Skin of body (tissue), 2 donors: ENCODE results near the gene TSHZ3. TPM values are rescaled to one million over a fixed set of nuclear protein-coding genes. Genes with fewer than 3 reads are reported as not detected.

Experiments
- DNase-seq: peaks from one replicate; lab custom pipeline; 2025; lab: John Stamatoyannopoulos, UW
- total RNA-seq: library from RNA; depleted of rRNA; stranded (reverse); fragments of >200 nt; gene quantifications from one replicate; pipeline ENCODE4 v1.2.3, GENCODE V29; 2014

Gene TSHZ3, protein sequence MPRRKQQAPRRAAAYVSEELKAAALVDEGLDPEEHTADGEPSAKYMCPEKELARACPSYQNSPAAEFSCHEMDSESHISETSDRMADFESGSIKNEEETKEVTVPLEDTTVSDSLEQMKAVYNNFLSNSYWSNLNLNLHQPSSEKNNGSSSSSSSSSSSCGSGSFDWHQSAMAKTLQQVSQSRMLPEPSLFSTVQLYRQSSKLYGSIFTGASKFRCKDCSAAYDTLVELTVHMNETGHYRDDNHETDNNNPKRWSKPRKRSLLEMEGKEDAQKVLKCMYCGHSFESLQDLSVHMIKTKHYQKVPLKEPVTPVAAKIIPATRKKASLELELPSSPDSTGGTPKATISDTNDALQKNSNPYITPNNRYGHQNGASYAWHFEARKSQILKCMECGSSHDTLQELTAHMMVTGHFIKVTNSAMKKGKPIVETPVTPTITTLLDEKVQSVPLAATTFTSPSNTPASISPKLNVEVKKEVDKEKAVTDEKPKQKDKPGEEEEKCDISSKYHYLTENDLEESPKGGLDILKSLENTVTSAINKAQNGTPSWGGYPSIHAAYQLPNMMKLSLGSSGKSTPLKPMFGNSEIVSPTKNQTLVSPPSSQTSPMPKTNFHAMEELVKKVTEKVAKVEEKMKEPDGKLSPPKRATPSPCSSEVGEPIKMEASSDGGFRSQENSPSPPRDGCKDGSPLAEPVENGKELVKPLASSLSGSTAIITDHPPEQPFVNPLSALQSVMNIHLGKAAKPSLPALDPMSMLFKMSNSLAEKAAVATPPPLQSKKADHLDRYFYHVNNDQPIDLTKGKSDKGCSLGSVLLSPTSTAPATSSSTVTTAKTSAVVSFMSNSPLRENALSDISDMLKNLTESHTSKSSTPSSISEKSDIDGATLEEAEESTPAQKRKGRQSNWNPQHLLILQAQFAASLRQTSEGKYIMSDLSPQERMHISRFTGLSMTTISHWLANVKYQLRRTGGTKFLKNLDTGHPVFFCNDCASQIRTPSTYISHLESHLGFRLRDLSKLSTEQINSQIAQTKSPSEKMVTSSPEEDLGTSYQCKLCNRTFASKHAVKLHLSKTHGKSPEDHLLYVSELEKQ
- 4.8 TPM for total RNA-seq

DNA sequence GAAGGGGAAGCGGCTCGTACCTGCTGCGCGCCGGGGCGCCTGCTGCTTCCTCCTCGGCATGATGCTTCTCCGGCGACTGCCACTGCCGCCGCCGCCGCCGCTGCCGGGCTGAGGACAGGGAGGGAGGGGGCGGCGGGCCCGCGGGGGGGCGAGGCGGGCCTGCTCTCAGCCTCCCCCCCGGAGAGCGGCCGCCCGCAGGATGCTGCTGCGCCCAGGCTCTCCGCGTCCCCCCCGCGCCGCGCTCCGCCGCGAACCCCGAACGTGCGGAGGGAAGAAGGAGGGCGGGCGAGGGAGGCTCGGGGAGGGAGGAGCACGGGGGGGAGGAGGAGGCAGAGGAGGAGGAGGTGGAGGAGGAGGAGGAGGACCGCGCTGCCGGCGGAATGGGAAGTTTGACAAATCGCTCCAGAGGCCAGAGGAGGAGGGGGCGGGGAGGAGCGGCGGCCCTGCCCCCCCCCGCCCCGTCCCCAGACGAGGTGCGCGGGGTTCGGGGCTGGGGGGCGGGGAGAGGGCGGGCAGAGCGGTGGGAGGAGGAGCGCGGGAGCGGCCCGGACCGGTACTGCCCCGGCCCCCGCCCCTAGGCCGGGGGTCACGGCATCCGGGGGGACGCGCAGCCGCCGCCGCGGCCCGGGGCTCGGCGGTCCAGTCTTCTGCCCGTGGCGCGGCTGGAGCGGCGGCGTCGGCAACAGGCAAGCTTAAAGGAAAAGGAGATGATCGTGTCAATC, at the start of gene TSHZ3:
TSHZ3 (minus strand) TSS at position 277 of the 722 bp plus-strand sequence; CDS start at position 60, 217 bp downstream.
- DNase-seq: peak; percentile 74

DNA sequence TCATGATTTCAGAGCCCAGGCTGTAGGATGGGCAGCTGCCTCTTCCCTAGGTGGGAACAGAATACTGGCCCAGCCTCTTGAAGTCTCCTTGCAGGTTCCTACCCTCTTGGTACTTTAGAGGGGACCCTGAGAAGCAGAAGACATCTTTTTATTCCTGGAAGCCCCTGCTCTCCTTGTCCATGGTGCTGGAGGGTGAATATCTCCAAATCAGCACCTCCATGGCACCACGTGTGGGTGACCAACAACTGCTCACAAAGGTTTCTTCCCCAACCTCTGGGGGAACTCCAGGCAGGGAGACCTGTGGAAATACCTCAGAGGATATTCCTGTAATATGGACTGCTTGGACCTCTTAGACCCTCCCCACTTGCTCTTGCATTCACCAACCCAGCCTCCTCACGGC, 48.1 kb upstream of the TSHZ3 start:
- no peak for DNase-seq

DNA sequence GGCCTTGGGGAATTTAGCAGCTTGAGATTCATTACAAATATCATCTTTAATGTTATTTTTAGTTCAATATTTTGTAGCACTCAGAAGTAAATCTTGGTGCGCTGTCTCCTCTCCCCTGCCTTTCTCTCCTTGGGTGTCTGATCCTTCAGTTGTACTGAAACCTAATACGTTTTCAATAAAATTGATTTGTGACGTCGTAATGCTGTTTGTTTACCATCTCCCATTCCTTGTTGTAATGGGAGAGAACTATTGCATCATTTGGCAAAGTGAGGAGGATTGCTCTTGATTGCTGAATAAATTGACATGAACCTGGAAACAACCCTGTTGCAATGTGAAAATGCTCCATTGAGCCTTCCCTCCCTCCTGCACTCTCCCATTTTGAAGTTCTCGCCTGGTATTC, 43.2 kb upstream of the TSHZ3 start:
- no peak for DNase-seq

DNA sequence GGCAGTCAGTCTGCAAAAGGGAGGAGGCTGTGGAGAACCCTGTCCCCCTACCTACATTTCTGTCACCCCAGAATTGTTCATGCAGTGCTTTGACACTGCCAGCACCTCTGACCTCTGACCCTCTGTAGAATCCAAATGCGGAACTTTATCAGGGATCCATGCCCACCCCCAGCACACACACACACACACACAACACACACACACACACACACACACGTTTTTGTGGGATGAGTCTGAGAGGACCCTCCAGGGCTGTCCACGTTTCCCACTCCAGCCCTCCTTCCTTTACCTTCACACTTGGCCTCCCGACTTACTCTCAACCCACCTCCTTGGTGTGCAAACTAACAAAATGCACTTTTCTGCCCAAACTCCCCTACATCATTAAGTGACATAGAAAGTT, 42.3 kb upstream of the TSHZ3 start:
- DNase-seq: no peak

DNA sequence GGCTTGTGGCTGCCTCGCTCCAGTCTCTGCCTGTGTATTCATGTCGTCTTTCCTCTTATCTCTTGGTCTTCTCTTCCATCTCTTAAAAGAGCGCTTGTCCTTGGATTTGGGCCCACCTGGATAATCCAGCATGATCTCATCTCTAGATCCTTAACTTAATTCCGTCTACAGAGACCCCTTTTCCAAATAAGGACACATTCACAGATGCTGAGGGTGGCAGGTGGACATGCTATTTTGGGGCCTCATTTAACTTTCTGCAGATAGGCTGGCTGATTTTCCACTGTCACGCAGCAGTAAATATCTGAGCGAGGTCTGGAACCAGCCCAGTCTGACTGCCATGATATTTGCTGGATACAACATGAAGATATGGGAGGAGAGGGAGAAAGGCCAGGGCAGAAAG, 41.5 kb upstream of the TSHZ3 start:
- no peak for DNase-seq

DNA sequence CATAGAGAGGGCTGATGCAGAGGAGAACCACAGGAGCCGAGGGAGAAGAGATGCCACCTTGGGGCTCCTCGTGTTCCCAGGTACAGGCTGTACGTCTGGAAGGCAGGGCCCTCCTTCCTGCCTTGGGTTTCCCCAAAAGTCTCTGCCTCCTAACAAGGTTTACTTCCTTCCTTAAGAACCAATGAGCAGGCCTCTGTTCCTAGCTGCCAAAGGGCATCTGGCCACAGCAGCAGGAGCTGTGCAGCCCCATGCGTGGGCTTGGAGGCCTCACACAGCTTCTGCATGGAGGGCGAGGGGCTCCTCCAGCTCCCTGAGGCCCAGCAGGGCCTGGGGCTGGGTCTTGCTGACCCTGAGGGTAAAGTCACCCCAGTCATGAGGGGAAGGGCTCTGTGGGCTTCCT, 40.6 kb upstream of the TSHZ3 start:
- DNase-seq: no peak

DNA sequence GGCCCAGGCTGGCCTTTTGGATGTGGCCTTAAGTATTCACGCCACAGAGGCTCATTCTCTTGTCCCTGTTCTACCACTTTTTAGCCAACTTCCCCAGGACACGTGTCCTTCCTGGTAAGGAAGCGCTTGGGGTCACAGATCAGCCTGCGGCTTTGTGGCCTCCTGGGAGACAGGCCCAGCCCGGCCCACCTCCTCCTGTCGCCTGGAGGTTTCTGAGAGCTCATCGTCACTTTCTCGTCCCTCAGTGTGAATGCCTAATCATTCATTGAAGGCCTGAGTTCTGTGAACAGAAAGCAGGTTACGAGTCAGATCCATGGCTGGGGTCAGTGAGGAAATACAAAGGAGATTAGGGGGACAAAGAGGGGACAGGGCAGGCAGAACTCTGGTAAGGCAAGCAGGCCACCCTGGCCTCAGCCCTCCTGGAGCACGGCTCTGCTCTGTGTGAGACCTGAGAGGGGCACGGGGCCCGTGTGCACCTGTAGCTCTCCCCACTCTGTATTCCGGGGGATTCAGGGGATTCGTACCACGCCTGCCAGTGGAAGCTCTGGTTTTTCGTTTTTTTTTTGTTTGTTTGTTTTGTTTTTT, 38.6 kb upstream of the TSHZ3 start:
- no peak for DNase-seq

DNA sequence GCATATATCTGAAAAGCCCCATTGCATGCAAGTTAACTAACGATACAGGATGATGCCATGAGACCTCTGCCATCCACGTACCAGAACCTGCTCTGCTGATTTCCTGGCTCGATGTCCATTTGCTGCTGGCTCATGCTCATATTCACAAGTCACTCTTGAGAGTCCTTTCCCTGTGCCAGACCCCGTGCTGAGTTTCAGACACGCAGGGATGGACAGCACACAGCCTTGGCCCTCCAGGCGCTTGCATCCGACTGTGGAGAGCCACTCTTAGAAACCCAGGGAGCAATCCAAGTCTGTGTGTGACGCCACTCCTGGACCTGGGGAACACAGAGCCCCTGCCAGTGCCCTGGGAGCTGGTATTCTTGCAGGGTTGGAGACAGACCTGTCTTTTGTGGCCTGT, 37.6 kb upstream of the TSHZ3 start:
- DNase-seq: no peak

DNA sequence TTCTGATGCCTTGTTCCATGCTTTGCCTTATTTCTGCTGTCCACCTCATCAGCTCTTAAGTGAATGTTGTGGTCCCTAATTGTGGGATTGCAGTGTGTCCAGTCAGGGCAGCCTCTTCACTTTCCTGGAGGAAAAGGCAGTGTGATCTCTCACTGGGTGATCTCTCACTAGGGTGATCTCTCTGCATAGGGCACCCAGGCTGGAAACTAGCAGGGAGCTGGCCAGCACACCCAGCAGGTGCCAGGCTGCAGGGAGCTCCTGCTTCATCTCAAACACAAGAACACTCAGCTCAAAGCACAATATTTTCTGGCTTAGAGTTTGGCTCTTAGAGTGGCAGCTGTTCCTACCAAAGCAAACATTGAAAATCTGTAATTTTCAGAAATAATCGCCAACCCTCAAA, 36.5 kb upstream of the TSHZ3 start:
- no peak for DNase-seq

DNA sequence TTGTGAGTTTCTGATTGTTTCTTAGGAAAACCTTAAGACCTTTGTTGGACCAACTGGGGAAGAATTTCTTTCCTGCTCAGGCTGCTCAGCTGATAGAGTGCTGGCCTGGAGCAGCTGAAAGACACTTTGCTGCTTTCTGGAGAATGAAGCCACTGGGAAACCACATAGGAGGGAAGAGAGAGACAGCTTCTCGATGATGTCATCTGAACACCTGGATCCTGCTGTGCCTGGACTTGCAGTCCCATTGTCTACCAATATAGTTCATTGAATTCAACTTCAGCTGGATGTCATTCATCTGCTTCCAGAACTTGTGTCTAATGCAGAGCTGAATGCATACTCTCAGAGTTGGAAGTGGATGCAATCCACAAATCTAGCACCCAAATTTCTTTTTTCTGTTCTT, 34.3 kb upstream of the TSHZ3 start:
- no peak for DNase-seq

DNA sequence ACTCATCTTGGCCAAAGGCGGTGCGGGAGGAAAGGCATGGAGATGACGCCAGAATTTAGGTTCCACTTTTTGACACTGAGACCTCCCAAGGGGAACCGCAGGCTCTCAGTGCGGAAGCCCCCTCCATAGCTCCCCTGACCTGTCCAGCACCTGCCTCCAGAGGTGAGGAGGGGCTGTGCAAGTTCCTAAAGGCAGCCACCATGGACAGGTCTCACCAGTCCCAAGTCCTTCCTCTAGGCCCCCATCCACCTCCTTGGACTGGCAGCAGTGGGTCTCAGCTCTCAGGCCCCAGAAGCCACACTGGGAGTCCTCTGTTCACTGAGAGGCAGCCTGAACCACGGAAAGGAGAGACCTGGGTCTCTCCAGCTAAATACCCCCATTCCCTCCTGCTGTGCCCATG, 31.6 kb upstream of the TSHZ3 start:
- no peak for DNase-seq

DNA sequence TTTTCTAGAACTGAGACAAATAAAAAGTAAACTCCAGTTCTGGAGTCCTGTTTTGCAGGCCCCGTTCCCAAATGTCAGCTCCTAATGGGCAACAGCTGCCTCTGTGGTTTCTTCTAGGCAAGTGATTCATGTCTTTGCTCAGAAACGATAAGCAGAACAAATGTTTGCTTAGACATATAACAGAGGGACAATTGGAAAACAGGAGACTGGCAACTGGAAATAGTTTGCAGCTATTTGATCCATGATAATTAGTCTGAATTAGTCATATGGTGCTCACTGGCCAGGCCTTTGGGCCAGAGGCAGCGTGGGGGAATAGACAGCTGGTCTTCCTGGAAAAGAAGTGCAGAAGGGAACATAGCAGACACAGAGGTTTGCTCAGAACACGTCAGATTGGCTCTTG, 29.2 kb upstream of the TSHZ3 start:
- DNase-seq: peak; percentile 42

DNA sequence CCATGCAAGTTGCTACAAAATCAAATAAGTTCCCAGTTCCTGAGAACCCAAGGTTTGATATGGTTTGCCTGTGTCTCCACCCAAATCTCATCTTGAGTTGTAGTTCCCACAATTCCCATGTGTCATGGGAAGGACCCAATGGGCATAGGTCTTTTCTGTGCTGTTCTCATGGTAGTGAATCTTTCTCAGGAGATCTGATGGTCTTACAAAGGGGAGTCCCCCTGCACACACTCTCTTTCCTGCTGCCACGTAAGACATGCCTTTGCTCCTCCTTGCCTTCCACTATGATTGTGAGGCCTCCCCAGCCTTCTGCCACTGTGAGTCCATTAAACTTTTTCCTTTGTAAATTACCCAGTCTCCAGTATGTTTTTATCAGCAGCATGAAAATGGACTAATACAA, 28.5 kb upstream of the TSHZ3 start:
- no peak for DNase-seq

DNA sequence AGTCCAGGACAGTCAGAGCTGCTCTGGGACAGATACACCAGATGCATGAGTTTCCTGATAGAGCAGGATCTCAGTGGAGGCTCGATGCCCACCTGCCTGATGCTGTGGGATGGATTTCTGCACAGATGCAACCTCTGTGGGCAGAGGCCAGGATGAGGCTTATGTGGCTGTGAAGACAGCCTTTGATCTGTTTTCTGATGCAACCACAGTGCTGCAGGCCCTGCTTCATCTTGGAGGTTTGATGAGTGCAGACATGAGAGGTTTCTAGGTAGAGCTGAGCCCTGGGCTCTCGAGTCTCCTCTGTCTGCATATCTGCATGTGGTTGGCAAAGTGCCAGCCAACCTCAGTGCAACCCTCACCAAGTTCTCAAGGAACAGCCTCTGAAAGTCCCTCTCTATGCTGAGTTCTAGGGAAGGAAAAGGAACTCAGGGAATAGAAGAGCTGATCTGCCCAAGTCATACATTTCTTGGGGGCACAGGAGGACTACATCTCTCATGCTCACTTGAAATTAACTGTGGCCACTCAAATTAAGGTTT, 23.1 kb upstream of the TSHZ3 start:
- no peak for DNase-seq

DNA sequence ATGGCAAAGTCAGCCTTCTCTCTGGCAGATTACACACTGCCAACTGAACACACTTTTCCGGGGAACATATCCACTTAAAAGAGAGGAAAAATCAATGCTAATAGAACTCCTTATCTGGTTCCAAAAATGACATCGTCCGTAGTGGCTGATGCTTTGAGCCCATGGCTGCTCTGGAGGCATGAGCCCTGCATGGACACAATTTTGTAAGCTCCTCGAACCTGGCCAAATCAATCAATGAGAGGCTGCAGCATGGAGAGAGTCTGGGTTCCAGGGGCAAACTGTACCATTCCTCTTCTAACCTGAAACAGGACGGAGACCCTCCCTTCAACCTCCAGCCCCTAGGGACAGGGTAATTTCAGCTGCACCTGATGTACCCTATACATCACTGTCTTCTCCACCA, 21.0 kb upstream of the TSHZ3 start:
- no peak for DNase-seq

DNA sequence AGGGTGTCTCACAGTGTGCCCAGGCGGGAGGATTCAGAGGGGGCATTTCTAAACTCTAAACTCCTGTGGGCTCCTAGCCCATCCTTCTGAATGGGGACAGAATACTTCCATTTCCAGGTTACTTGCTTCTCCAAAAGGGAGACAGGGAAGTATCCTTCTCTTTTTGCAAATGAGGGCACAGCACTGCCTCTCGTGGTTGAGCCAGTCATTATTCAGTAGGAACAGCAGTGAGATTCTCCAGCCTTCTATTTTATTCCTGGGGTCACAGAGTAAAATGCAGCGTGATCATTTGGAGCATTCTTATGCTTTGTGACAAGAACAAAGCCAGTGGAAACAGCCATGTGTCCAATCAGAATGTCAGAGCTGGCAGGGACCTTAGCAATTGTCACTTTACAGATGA, 15.7 kb upstream of the TSHZ3 start:
- DNase-seq: no peak

DNA sequence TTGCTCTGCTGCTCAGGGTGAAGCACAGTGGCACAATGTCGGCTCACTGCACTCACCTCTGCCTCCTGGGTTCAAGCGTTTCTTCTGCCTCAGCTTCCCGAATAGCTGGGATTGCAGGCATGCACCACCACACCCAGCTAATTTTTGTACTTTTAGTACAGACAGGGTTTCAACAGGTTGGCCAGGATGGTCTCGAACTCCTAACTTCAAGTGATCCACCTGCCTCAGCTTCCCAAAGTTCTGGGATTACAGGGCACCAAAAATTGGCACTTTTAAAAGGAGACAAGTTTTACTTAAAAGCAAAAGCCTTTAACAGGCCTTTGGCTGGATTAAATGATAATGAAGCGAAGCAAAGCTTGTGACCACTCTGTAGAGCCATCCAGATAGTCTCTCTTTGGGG, 12.5 kb upstream of the TSHZ3 start:
- DNase-seq: no peak

DNA sequence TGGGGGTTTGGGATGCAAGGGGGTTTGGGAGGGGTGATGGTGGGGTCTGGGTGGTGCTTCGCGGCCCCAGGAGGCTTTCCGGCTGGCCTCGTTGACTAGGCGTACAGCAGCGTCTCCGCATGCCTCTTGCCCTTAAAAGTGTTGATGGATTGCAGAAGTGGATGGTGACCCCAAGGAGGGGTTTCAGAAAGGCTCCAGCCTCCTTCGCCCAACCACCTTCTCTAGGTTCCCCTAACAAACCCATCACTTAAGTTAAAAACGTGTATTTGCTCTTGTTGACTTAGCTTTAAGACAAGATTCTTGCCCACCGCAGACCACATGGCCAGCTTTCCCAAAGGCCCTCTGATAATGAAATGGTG, 8.1 kb upstream of the TSHZ3 start:
- no peak for DNase-seq

DNA sequence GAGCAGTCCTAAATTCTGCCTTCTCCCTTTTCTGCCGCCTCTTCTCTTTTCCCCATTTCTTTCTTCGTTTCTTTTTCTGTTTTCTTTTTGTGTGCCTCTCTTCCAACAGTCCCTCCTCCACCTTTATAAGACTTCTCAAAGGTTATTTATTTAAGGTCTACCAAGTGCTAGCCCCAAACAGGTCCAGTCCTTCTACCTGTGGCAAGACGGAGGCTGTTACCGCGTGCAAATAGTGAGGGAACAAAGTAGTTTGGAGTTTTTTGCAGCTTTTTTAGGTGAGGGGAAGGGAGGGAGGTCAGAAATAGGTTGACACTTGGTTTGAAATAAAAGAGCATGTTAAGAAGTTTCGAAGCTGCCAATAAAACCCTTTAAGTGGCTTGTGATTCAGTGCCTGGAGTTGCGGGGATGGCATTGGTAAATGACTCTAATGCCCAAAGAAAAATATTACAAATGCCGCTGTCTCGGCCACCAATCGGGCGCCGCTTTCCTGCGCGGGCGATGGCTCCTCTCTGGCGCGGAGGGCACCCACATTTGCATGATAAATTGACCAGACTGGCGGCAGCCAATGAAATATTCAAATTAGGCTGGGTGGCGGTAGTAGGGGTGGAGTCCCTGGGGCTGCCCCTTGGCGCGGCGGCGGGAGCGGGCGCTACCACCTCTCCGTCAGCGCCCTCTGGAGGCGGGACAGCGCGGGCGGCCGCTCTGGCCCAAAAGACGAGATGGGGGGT, 7.5 kb upstream of the TSHZ3 start:
- DNase-seq: no peak

DNA sequence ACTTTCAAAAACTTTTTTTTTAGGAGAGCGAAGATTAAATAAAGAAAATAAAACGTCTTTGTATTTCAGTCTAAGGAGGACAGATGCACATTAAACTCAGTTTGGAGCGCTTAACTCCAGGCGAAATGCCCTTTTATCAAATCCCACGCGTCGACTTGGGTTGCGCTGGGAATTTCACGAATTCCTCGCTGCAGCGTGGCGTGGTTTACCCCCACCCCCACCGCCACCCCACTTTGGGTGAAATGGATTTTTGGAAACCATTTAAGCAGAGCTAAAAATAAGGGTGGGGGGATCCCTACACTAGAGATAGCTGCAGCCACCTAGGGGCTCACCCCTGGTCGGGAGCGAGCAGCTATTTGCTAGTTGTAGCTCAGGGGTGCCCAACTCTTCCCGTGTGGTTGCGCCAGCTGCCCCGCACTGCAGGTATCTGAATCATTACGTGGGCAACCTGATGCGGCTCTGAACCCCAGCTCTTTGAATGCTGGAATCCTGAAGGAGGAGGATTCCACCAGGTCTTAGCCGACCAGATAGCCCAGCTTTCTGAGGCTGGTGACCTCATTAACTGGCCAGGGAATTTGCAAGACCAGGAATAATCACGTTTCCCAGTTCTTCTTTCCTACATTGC, 6.5 kb upstream of the TSHZ3 start:
- DNase-seq: no peak
